ENCODE results near the gene EGF. TPM values are rescaled to one million over a fixed set of nuclear protein-coding genes. Genes with fewer than 3 reads are reported as not detected.

Gene EGF
- total RNA-seq, 2 experiments from 2014 or later = not detected

DNA sequence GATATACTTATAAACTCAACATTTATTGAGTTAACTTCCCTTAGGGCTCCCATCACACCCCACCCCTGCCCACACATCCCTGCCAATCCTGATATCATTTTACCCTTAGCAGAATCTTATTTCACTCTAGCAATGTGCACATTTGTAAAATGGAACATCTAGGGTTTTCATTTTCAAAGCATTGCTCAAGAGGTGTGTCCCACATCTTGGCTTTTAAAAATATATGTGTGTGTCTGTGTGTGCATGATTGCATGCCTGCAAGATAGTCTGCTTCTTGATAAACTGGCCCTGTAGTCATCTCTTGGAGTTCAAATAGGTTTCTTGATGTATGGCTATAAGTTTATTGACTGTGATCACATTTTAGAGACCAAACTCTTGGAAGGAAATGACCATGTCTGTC, 26.4 kb upstream of the EGF start:
- POLR2A ChIA-PET = no interaction called here
- no peak for DNase-seq
- Mint-ChIP-seq H3K27ac (no peak overlapping the region), H3K4me3 (no peak overlapping the region), H3K4me1 (no peaks in the 10 kb centered on the region), H3K36me3 (ENCODE audit: low read depth) (no peaks in the 10 kb centered on the region), H3K27me3 (peaks cover 12% of the 10 kb centered on the region), H3K9me3 (no peaks in the 10 kb centered on the region)
- CTCF ChIA-PET = no interaction called here

DNA sequence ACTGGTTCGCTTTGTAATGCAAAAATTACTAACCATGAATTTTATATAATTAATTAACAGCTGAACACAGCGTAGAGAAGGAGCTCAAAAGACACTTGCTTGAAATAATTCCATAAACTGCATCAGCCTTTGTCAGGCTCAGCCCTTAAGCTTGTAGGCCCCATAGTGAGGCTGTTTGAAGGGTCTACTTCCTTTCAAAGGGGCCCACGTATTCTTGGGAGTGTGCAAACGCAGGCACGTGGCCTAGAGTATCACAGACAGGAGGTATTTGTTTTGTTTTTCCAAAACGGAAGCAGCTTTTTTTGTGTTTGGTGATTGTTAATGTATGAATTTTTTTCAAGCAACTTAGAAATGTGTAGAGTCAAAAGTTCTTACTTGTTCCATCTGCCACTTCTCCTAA, 25.6 kb upstream of the EGF start:
- DNase-seq = no peak
- H3K9me3 Mint-ChIP-seq = no peaks in the 10 kb centered on the region
- no peaks in the 10 kb centered on the region for H3K36me3 Mint-ChIP-seq (ENCODE audit: low read depth)
- H3K4me1 Mint-ChIP-seq = no peaks in the 10 kb centered on the region
- no peak overlapping the region for H3K27ac Mint-ChIP-seq
- H3K4me3 Mint-ChIP-seq = no peak overlapping the region
- ChIA-PET POLR2A (no interaction called here), CTCF (no interaction called here)
- H3K27me3 Mint-ChIP-seq = peaks cover 10% of the 10 kb centered on the region

DNA sequence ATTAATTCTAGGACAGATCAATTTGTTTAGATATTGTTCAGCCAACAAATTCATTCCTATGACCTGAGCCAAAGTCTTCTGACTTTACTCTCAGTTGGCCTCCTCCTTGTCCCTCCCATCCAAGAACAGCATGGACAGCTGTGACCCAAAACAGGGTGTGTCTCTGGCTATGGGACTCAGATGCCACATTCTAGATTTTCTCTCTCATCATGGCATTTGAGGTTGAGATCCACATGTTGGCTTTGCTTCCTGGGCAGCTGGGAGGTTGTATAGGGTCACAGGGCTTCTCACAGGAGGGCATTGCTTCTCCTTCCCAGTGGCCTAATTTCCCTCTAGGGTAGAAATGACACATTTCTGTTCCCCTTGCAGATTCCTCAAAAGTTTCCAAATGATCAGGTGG, 22.6 kb upstream of the EGF start:
- H3K36me3 Mint-ChIP-seq (ENCODE audit: low read depth) = no peaks in the 10 kb centered on the region
- no peaks in the 10 kb centered on the region for H3K9me3 Mint-ChIP-seq
- H3K4me1 Mint-ChIP-seq = no peaks in the 10 kb centered on the region
- H3K27ac Mint-ChIP-seq = no peak overlapping the region
- POLR2A ChIA-PET = no interaction called here
- H3K4me3 Mint-ChIP-seq = no peak overlapping the region
- CTCF ChIA-PET = no interaction called here
- no peak for DNase-seq
- H3K27me3 Mint-ChIP-seq = peaks cover 14% of the 10 kb centered on the region

DNA sequence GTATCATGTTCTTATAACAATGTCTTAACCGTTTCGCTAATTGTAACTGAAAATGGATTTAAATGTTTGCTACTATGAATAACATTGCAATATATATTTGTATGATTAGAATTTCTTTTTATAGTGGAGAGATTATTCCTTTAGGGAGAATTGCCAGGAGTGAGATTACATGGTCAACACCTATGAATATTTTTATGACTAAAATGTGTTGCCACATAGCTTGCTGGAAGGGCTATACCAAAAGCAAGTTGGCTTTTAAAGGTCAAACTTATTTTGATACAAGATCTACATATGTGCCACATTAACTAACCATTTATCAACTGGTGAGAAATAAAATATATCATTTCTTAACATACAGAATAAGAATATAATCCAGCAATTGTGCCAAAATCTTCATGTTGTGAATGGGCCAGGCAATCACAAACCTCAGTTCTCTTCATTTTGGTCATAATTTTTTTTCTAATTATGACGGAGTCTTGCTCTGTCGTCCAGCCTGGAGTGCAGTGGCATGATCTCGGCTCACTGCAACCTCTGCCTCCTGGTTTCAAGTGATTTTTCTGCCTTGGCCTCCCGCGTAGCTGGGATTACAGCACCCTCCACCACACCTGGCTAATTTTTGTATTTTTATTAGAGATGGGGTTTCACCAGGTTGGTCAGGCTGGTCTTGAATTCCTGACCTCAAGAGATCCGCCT, 10.0 kb upstream of the EGF start:
- POLR2A ChIA-PET = no interaction called here
- no peaks in the 10 kb centered on the region for H3K4me1 Mint-ChIP-seq
- H3K4me3 Mint-ChIP-seq = no peak overlapping the region
- peaks cover 3% of the 10 kb centered on the region for H3K9me3 Mint-ChIP-seq
- CTCF ChIA-PET = no interaction called here
- H3K36me3 Mint-ChIP-seq (ENCODE audit: low read depth) = no peaks in the 10 kb centered on the region
- H3K27me3 Mint-ChIP-seq = peaks cover 16% of the 10 kb centered on the region
- H3K27ac Mint-ChIP-seq = no peak overlapping the region
- no peak for DNase-seq

DNA sequence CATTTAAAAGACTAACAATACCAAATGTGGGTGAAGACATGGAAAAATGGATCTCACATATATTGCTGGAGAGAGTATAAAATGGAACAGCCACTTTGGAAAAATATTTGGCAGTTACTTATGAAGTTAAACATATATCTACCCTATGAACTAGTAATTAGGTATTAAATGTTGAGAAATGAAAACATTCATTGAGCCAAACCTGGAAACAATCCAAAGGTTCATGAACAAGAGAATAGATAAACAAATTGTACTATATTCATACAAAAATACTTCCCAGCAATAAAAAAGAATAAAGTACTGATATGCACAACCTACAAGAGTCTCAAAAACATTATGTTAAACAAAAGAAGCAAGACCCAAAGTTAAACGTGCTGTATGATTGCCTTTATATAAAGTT, 4.0 kb upstream of the EGF start:
- Mint-ChIP-seq H3K4me1 (no peaks in the 10 kb centered on the region), H3K27ac (no peak overlapping the region), H3K36me3 (ENCODE audit: low read depth) (no peaks in the 10 kb centered on the region), H3K9me3 (no peaks in the 10 kb centered on the region), H3K4me3 (no peak overlapping the region), H3K27me3 (peaks cover 28% of the 10 kb centered on the region)
- ChIA-PET CTCF (no interaction called here), POLR2A (no interaction called here)
- no peak for DNase-seq

DNA sequence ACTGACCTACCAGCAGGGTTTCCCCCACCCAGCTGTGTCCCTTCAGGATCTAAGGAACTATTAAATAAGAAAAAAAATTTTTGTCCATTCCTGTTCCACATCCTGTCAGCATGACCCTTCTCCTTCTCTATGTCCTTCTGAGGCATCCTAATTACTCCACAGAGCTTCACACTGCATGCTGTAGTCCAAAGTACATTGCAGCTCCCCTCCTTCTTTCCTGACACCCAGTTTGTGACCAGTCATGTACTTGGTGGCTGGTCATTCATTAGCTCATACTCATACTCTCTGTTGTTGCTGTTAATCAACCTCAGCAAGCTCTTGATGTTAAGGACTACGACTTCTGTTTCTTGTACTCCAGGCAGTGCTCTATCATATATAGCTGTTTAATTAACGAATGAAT, 2.4 kb upstream of the EGF start:
- no peak overlapping the region for H3K4me3 Mint-ChIP-seq
- no peaks in the 10 kb centered on the region for H3K36me3 Mint-ChIP-seq (ENCODE audit: low read depth)
- POLR2A ChIA-PET = no interaction called here
- no peaks in the 10 kb centered on the region for H3K9me3 Mint-ChIP-seq
- H3K4me1 Mint-ChIP-seq = no peaks in the 10 kb centered on the region
- no peak overlapping the region for H3K27ac Mint-ChIP-seq
- CTCF ChIA-PET = no interaction called here
- no peak for DNase-seq
- peaks cover 37% of the 10 kb centered on the region for H3K27me3 Mint-ChIP-seq

DNA sequence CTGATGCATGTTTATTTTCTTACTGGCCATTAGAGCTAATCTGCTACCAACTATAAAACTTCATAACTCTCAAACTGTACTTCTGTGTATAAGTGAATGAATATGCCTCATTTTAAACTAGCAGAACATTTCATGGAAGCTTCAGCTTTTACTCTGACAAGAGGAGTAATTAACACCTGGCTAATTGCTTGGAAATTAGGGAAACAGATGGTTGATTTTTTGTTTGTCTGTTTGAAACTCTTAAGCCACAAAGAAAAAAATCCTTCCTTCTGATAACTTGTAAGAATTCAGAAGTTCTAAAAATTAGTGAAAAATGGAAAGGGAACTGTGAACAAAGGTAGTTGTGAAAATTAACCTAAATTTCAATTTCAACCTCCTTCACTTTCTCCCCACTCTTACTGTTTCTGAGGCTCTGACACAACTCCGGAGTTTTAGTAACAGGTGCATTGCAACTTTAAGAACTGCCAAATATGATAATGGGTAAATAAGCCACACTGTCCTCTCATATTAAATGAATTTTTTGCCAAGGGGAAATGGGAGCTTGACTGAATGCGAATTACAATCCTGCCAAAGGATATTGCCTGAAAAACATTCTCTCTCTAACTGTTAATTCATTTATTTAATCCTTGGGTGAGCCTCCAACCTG, 1.0 kb downstream of the EGF start:
- H3K36me3 Mint-ChIP-seq (ENCODE audit: low read depth) = no peaks in the 10 kb centered on the region
- H3K4me3 Mint-ChIP-seq = no peak overlapping the region
- no peaks in the 10 kb centered on the region for H3K9me3 Mint-ChIP-seq
- H3K4me1 Mint-ChIP-seq = no peaks in the 10 kb centered on the region
- POLR2A ChIA-PET = no interaction called here
- no peak overlapping the region for H3K27ac Mint-ChIP-seq
- no peak for DNase-seq
- peaks cover 23% of the 10 kb centered on the region for H3K27me3 Mint-ChIP-seq
- CTCF ChIA-PET = no interaction called here

DNA sequence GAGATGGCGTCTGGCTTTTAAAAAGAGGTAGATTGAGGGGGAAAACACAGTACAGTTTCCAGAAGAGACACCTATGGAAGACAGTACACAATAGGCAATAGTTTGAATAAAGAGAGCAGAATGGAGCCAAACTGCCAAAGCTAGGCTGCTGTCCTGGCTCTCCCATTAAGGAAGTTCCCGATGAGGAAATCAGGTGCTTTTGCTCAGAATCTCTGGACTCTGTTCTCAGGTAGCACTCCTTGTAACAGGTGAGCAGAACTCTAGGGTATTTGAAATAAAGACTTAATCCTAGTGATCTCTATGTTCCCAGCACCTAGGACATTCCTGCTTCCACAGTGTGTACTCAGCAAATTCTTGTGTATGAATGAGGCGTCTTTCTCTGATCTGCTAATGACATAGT, 1.6 kb downstream of the EGF start:
- H3K36me3 Mint-ChIP-seq (ENCODE audit: low read depth) = no peaks in the 10 kb centered on the region
- peaks cover 23% of the 10 kb centered on the region for H3K27me3 Mint-ChIP-seq
- no peaks in the 10 kb centered on the region for H3K4me1 Mint-ChIP-seq
- DNase-seq = no peak
- H3K4me3 Mint-ChIP-seq = no peak overlapping the region
- H3K9me3 Mint-ChIP-seq = no peaks in the 10 kb centered on the region
- no peak overlapping the region for H3K27ac Mint-ChIP-seq
- ChIA-PET CTCF (no interaction called here), POLR2A (no interaction called here)

DNA sequence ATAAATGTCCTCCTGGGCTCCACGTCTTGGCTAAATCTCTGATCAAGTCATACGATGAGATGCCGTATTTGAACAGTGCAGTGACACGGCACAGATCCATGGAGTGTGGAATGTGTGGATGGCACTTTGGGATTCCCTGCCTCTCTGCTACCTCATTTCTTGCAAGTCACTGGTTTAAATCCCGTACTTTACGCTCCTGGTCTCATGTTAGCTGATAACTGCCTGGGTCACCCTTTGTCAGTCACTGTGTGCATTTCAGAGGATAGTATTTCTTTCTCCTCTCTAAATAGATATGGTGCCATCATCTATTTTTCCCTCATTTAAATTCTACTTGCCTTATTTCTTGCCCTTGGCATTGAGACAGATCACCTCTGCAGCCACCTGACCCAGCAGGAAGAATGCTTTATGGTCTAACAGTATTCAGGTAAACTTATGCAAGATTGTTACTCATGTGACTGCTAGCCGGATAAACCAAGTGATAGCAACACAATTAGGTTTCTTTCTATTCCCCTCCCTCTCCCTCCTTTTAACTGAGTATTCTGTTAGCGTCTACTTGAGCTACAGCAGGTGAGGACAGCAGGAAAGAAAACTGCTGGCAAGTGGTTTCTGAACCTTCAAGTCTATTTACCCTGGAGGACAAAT, 2.8 kb downstream of the EGF start:
- no peak for DNase-seq
- ChIA-PET CTCF (no interaction called here), POLR2A (no interaction called here)
- no peaks in the 10 kb centered on the region for H3K9me3 Mint-ChIP-seq
- no peaks in the 10 kb centered on the region for H3K4me1 Mint-ChIP-seq
- no peaks in the 10 kb centered on the region for H3K36me3 Mint-ChIP-seq (ENCODE audit: low read depth)
- H3K27ac Mint-ChIP-seq = no peak overlapping the region
- H3K27me3 Mint-ChIP-seq = peaks cover 25% of the 10 kb centered on the region
- H3K4me3 Mint-ChIP-seq = no peak overlapping the region

DNA sequence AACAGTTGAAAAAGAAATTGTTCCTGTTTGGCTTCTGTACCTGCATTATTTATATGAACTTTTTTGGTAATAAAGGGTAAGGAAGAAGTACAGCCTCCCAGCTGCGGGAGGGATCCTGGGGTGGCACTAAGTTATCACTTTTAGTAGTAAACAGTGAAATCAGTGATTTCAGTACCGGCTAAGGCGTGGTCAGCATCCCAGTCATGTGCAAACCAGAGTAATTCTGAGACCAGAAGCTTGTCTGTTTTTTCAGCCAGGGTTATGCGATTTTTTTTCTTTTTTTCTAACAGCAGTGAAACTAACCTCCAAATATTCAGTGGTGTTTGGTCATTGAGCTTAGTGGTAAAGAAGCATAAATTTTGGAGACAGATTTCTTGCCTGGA, 3.3 kb downstream of the EGF start:
- no peak for DNase-seq
- Mint-ChIP-seq H3K27ac (no peak overlapping the region), H3K36me3 (ENCODE audit: low read depth) (no peaks in the 10 kb centered on the region), H3K4me3 (no peak overlapping the region), H3K9me3 (no peaks in the 10 kb centered on the region), H3K27me3 (peaks cover 24% of the 10 kb centered on the region), H3K4me1 (no peaks in the 10 kb centered on the region)
- POLR2A ChIA-PET = no interaction called here
- CTCF ChIA-PET = no interaction called here

DNA sequence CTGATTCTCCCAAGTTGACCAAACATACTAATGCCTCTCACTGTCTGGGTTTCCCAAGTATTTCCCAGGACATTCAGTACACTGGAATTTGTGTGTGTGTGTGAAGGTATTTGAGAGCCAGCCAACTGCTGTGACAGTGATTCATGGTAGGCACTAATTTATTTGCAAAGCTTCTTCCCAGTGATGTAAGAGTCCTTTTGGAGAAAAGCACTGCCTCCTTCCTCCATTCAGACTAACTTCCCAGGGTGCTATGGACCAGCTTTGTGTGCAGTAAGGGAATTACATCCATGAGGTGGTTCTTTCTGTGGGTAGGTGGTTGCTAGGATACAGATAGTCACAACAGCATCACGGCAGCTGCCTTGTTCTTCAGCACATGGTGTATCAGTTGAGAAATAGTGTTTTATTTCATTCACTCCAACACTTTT, 8.7 kb downstream of the EGF start:
- Mint-ChIP-seq H3K4me3 (no peak overlapping the region), H3K4me1 (no peaks in the 10 kb centered on the region), H3K27me3 (peaks cover 7% of the 10 kb centered on the region), H3K27ac (no peak overlapping the region), H3K9me3 (no peaks in the 10 kb centered on the region), H3K36me3 (ENCODE audit: low read depth) (no peaks in the 10 kb centered on the region)
- ChIA-PET POLR2A (no interaction called here), CTCF (no interaction called here)
- DNase-seq = no peak

DNA sequence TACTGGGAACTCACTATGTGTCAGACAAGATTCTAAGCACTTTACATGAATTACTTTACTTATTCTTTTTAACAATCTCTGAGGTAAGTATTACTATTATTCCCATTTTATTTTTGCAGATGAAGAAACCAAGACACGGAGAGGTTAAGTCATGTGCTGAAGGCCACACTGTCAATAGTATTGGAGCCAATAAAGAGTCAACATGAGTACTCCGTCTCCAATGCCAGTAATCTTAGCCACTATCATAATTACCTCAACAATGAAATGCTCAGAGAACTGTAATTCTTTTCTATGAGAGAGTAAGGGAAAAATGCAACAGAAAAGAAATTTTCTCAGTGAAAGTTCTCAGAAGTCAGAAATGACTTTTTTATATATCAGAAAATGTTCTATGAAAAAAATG, 12.7 kb downstream of the EGF start:
- ChIA-PET POLR2A (no interaction called here), CTCF (no interaction called here)
- H3K36me3 Mint-ChIP-seq (ENCODE audit: low read depth) = no peaks in the 10 kb centered on the region
- H3K27ac Mint-ChIP-seq = no peak overlapping the region
- no peaks in the 10 kb centered on the region for H3K4me1 Mint-ChIP-seq
- no peak for DNase-seq
- H3K9me3 Mint-ChIP-seq = no peaks in the 10 kb centered on the region
- H3K27me3 Mint-ChIP-seq = peaks cover 5% of the 10 kb centered on the region
- H3K4me3 Mint-ChIP-seq = no peak overlapping the region

DNA sequence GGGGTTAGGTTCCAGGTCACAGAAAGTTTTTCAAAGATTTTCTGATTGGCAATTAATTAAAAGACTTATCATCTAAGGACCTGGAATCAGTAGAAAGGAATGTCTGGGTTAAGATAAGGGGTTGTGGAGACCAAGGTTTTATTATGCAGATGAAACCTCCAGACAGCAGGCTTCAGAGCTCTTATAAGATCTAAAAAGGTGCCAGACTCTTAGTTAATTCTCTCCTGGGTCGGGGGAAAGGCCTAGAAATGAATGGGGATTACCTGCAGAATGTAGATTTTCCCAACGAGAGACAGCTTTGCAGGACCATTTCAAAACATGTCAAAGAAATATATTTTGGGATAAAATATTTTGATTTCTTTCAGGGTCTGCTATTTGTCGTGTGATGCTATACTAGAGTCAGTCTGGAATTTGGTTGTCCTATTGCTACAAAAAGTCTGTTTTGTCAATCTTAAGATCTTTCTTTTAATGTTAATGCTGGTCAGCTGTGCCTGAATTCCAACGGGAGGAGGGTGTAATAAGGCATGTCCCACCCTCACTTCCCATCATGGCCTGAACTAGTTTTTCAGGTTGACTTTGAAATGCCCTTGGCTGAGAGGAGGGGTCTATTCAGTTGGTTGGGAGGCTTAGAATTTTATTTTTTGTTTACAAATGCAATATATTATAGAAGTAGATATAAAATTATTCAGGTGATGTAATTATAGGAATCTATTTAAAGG, 15.8 kb downstream of the EGF start:
- no peak for DNase-seq
- Mint-ChIP-seq H3K4me3 (no peak overlapping the region), H3K9me3 (no peaks in the 10 kb centered on the region), H3K4me1 (no peaks in the 10 kb centered on the region), H3K36me3 (ENCODE audit: low read depth) (no peaks in the 10 kb centered on the region), H3K27me3 (no peaks in the 10 kb centered on the region), H3K27ac (no peak overlapping the region)
- ChIA-PET POLR2A (no interaction called here), CTCF (interaction anchor here (0.7 kb wide), 1 partner anchor 192 kb away, joined by 3 read pairs; no protein-coding TSS in a partner anchor)

DNA sequence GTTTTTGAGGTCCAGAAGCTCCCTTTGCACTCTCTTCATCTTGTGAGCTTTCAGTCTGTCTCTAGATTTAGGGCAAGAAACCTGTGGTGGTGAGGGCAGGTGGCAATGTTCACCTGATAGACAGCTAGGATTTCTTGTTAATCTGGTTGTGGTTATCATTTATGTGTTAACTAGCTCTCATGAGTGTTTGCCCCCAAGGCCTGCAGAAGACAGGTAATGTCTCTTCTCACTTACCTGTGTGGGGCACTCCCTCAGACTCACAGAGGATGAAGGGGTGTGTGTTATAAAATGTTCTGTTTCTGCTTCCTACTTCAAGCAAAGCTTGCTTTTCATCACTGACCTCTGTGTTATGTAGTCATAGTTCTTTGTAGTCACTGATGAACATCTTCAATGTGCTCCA, 17.8 kb downstream of the EGF start:
- Mint-ChIP-seq H3K4me3 (no peak overlapping the region), H3K27ac (no peak overlapping the region), H3K9me3 (no peaks in the 10 kb centered on the region), H3K4me1 (no peaks in the 10 kb centered on the region), H3K36me3 (ENCODE audit: low read depth) (no peaks in the 10 kb centered on the region), H3K27me3 (no peaks in the 10 kb centered on the region)
- ChIA-PET POLR2A (no interaction called here), CTCF (no interaction called here)
- DNase-seq = no peak

Measured in activated CD4-positive, alpha-beta memory T cell treated with anti-CD3 and anti-CD28 coated beads, Interleukin-2, amount 10 ng/mL, durations not matched to agents 7 days and 5 days (primary cell).